ENCODE measurements around the gene UGT3A1.

The UGT3A1 gene

GRCh38 chr5:35904443-35905132 lies 86.6 kb downstream of the UGT3A1 start:
- CTCF ChIA-PET, result interaction anchor here (0.9 to 5.3 kb wide), 6 partner anchors 10 to 101 kb away, joined by 3 to 44 read pairs (median 3); no protein-coding TSS in a partner anchor
- POLR2A ChIA-PET, result no interaction called here
- no peak for TF ChIP-seq CTCF (IDR thresholded peaks at IDR 0.05; ENCODE audit: control extremely low read depth, extremely low read depth, low read depth, missing control alignments)
- DNase-seq (ENCODE audit: extremely low spot score), result peak; percentile 57

- CTCF ChIA-PET, result interaction anchor here (1.0 to 5.3 kb wide), 7 partner anchors 11 to 123 kb away, joined by 3 to 44 read pairs (median 5); no protein-coding TSS in a partner anchor
- no peak for TF ChIP-seq CTCF (IDR thresholded peaks at IDR 0.05; ENCODE audit: control extremely low read depth, extremely low read depth, low read depth, missing control alignments)
- POLR2A ChIA-PET, result no interaction called here
- DNase-seq (ENCODE audit: extremely low spot score), result no peak
Observed at GRCh38 chr5:35903631-35904203, 87.5 kb downstream of the UGT3A1 start.

DNA sequence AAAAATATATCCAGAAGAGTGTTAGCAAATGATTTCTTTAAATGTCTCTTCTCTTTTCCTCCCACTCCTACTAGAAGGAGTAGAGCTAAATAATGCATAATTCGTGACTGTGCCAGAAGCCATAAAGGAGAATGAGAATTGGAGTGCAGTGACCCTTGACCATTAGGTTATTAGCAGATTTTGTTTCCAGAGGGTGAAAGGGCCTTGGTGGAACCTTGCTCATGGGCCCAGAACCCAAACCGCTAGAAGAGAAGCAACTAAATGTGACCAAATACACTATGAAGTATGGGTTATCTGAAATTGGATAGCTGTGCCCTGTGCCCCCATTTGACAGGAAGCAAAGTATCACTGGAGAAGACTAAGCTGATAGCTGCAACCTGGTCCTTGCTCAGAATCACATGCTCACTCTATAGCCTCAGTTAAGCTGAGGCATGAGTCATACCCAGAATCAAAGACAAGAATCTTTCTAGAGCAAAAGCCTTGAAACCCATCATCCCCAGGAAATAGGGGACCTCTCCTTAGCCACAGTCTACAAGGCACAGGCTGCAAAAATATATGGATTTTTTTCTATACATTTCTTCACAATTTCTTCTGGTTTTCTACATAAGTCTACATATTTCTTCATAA lies 89.0 kb downstream of the UGT3A1 start:
- DNase-seq (ENCODE audit: extremely low spot score), result no peak
- no peak for TF ChIP-seq CTCF (IDR thresholded peaks at IDR 0.05; ENCODE audit: control extremely low read depth, extremely low read depth, low read depth, missing control alignments)
- ChIA-PET CTCF (interaction anchor here (0.9 to 3.6 kb wide), 7 partner anchors 11 to 123 kb away, joined by 3 to 16 read pairs (median 5); no protein-coding TSS in a partner anchor), POLR2A (no interaction called here)
